ENCODE measurements around the gene CNIH3.

- no peak for TF ChIP-seq CTCF (IDR thresholded peaks at IDR 0.05)
- no peak for TF ChIP-seq EZH2 (IDR thresholded peaks at IDR 0.05; ENCODE audit: borderline replicate concordance, insufficient read depth, low read depth, low read length, poor library complexity, severe bottlenecking)
Observed at GRCh38 chr1:224678168-224678567, 62.1 kb downstream of the CNIH3 start.

All from B cell (primary cell).